ENCODE results near the gene CLSTN2.

Gene CLSTN2

DNA sequence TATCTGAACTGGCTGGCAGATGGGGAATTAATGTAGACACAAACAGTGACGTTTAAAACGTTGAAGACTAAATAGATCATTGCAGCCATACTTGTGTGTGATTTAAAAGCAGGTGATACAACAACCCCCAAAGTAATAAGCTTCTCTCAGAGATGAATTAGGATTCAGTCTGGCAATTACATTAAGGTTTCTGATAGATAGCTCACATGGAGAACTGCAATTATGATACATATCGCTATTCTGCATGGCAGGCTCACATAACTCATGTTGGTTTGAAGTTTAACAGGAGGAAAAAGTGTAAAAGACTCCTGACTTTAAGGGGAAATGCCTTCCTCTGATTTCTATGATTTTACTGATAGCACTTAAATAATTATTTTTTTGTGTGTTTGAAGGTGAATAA, 196.9 kb downstream of the CLSTN2 start:
- H3K9ac ChIP-seq (ENCODE audit: low read length), result no peak overlapping the region
- H3K27me3 ChIP-seq (ENCODE audit: control insufficient read depth, insufficient read depth, low read length), result no peaks in the 10 kb centered on the region
- H3K4me1 ChIP-seq (ENCODE audit: control insufficient read depth, insufficient read depth, low read length), result no peaks in the 10 kb centered on the region
- no peak overlapping the region for H3K4me3 ChIP-seq (ENCODE audit: low read length)
- no peaks in the 10 kb centered on the region for H3K36me3 ChIP-seq (ENCODE audit: control insufficient read depth, insufficient read depth, low read length)
- no peak overlapping the region for H3K27ac ChIP-seq (ENCODE audit: low read depth, low read length)

DNA sequence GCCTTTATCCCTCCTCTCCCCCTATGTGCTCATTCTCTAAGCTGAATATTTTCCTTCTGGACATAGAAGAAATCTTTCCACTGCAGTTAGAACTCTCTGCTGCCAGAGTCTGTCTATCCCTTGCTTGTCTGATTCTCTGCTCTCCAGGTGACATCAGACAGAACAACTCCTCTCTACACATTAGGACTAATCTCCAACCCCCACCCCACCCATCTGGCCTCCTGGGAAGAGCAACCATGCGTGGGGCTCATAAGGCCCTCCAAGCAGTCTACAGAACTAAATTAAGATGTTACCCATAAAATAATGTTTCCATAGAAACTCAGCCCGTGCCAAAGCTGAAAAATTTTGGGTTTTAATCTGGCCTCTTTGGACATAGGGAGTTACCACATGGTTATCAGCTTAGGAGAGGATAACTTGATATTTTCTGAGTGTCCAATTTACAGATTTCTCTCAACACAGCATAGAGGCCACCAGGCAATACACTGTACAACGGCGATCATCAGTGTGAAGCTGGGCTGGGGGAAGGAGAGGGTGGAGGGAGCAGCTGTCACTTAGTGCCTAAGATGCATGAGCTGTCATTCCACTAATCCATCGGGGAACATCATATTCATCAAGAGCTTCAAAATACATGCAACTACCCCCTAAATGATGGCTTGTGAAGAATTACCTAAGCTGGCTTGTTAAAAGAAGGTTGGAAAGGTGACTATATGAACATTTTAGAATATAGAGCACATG, 199.4 kb downstream of the CLSTN2 start:
- H3K9ac ChIP-seq (ENCODE audit: low read length), result no peak overlapping the region
- no peaks in the 10 kb centered on the region for H3K27me3 ChIP-seq (ENCODE audit: control insufficient read depth, insufficient read depth, low read length)
- H3K4me1 ChIP-seq (ENCODE audit: control insufficient read depth, insufficient read depth, low read length), result no peaks in the 10 kb centered on the region
- no peak overlapping the region for H3K4me3 ChIP-seq (ENCODE audit: low read length)
- H3K27ac ChIP-seq (ENCODE audit: low read depth, low read length), result no peak overlapping the region
- no peaks in the 10 kb centered on the region for H3K36me3 ChIP-seq (ENCODE audit: control insufficient read depth, insufficient read depth, low read length)

DNA sequence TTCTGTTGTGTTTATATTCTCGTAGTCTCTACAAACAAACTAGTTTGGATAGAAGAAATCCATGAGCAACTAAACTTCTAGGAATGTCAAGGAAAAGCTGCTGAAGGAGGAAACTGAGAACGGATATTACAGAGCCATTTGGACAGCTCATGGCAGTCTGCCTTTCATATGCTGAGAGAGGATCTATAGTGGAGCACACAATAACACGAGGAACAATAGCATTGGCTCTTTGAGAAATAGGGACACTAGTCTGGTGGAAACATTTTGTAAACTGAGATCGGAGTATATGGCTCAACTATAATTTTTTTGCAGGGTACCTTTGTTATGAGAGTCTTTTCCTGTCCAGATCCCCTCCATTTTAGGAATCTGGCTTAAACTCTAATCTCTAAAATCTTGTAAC, 200.5 kb downstream of the CLSTN2 start:
- H3K4me1 ChIP-seq (ENCODE audit: control insufficient read depth, insufficient read depth, low read length), result no peaks in the 10 kb centered on the region
- H3K27ac ChIP-seq (ENCODE audit: low read depth, low read length), result no peak overlapping the region
- no peaks in the 10 kb centered on the region for H3K36me3 ChIP-seq (ENCODE audit: control insufficient read depth, insufficient read depth, low read length)
- no peaks in the 10 kb centered on the region for H3K27me3 ChIP-seq (ENCODE audit: control insufficient read depth, insufficient read depth, low read length)
- no peak overlapping the region for H3K9ac ChIP-seq (ENCODE audit: low read length)
- no peak overlapping the region for H3K4me3 ChIP-seq (ENCODE audit: low read length)

DNA sequence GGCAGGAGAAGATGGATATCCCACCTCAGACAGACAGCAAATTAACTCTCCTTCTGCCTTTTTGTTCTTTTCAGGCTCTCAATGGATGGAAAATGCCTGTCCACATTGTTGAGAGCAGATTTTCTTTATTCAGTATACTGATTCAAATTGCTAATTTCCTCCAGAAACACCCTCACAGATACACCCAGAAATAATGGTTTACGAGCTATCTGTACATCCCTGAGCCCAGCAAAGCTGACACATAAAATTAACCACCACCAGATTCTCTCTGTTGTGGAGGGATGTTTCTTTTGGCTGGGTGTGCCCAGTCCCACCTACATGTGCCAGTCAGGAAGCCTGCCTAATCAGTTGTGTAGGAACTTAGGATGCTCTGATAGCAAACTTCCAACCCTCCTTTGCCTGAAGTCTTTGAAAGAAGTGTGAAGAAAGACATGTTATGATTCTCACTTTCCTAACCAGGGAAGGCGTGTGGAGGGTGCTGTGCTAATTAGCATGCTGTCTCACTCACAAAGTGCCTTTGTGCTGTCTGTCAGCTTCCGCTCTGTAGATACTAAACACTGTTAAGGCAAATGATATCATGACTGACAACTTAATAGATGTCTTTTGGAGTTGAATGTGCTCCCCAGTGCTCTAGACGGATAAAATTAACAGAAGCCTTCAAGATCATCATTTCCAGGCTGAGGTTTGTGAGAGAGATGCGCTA, 208.5 kb downstream of the CLSTN2 start:
- H3K27me3 ChIP-seq (ENCODE audit: control insufficient read depth, insufficient read depth, low read length), result no peaks in the 10 kb centered on the region
- H3K9ac ChIP-seq (ENCODE audit: low read length), result no peak overlapping the region
- H3K27ac ChIP-seq (ENCODE audit: low read depth, low read length), result no peak overlapping the region
- no peaks in the 10 kb centered on the region for H3K4me1 ChIP-seq (ENCODE audit: control insufficient read depth, insufficient read depth, low read length)
- no peaks in the 10 kb centered on the region for H3K36me3 ChIP-seq (ENCODE audit: control insufficient read depth, insufficient read depth, low read length)
- H3K4me3 ChIP-seq (ENCODE audit: low read length), result no peak overlapping the region

DNA sequence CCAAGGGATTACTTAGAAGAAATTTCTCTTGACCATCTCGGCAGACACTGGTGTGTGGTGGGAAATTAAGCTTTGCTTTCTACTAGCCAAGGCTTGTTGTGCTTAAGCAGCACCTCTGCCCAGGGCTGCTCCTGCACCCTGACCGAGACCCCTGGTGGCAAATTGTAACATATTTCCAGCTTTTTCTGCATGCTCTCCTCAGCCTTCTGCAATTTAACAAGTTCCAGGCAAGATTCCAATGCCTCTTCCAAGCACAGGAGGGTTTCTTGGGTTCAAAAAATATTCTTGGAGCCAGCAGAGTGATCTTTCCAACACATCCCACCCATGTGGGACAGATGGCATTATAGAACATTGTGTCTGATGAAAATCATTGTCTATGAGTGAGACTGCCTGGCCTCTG, 210.5 kb downstream of the CLSTN2 start:
- no peaks in the 10 kb centered on the region for H3K36me3 ChIP-seq (ENCODE audit: control insufficient read depth, insufficient read depth, low read length)
- no peaks in the 10 kb centered on the region for H3K4me1 ChIP-seq (ENCODE audit: control insufficient read depth, insufficient read depth, low read length)
- no peak overlapping the region for H3K27ac ChIP-seq (ENCODE audit: low read depth, low read length)
- H3K9ac ChIP-seq (ENCODE audit: low read length), result no peak overlapping the region
- H3K27me3 ChIP-seq (ENCODE audit: control insufficient read depth, insufficient read depth, low read length), result no peaks in the 10 kb centered on the region
- no peak overlapping the region for H3K4me3 ChIP-seq (ENCODE audit: low read length)

DNA sequence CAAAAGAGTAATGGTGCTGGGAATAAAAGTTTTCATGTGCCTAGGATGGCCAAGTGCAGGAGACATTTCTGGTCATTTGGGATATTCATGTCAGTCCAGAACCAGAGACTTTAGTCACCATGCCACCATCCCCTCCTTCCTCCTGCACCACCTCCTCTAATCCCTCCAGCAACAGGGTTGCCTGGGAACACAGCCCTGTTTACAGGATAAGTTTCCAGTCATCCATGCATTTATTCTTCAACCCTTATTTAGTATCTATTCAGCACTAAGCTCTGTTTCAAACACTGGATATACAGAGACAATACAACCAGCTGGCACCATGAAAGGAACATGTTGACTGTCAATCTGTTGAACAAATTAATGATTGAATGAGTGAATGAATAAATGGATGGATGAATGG, 211.7 kb downstream of the CLSTN2 start:
- H3K9ac ChIP-seq (ENCODE audit: low read length), result no peak overlapping the region

DNA sequence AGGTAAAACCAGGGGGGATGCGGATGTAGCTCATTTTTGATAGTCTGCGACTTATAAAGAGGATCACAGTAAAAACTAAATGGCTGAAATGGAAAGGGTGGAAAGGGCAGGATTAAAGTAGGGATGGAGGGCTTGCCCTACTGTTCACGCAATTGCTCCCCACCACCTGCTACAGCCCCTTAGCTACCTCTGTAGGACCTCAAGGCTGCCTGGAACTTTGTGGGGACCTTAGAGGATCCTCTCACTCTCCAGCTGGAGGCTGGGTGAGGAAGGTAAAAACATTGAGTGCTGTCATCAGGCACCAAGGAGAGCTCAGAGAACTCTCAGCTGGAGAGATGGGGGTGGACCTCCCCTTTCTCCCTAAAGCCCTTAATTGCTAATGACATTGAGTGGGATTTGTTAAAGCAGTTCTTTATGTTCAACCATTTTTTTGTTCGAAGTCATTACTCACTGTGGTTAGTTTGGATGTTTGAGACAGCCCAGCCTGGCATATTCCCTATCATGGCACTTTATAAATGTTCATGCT, 213.0 kb downstream of the CLSTN2 start:
- Histone ChIP-seq H3K27me3 (ENCODE audit: control insufficient read depth, insufficient read depth, low read length) (no peaks in the 10 kb centered on the region), H3K4me3 (ENCODE audit: low read length) (no peak overlapping the region), H3K9ac (ENCODE audit: low read length) (no peak overlapping the region), H3K4me1 (ENCODE audit: control insufficient read depth, insufficient read depth, low read length) (no peaks in the 10 kb centered on the region), H3K36me3 (ENCODE audit: control insufficient read depth, insufficient read depth, low read length) (no peaks in the 10 kb centered on the region), H3K27ac (ENCODE audit: low read depth, low read length) (no peak overlapping the region)

More for the DNA sequence above, 211.7 kb downstream of the CLSTN2 start:
- no peaks in the 10 kb centered on the region for H3K4me1 ChIP-seq (ENCODE audit: control insufficient read depth, insufficient read depth, low read length)
- no peaks in the 10 kb centered on the region for H3K27me3 ChIP-seq (ENCODE audit: control insufficient read depth, insufficient read depth, low read length)
- H3K27ac ChIP-seq (ENCODE audit: low read depth, low read length), result no peak overlapping the region
- no peak overlapping the region for H3K4me3 ChIP-seq (ENCODE audit: low read length)
- H3K36me3 ChIP-seq (ENCODE audit: control insufficient read depth, insufficient read depth, low read length), result no peaks in the 10 kb centered on the region

DNA sequence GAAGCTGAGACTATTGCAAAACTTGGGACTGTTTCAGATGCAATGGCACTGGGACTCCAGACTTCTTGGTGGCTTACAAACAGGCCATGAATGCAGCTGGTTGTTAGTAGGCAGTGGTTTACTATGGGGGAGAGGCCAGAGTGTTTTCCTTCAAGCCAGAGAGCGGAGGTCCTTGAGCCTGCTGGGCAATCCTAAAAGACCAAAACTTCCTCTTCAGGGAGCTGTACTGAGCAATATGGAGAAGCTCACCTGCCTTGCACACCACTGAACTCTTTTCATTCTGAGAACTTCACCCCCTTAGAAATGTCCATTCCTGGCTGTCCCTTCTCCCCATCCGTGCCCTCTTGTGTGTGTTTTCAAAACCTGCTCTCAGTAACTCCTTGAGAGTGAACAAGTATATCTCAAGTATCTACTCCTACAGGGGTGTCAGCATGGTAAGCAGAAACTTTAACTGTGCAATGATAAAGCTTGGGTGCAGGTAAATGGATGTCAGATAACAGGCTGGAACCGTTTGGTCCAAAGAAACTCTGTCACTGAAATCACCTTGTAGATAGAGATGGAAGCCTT, 213.9 kb downstream of the CLSTN2 start:
- H3K4me1 ChIP-seq (ENCODE audit: control insufficient read depth, insufficient read depth, low read length), result no peaks in the 10 kb centered on the region
- no peak overlapping the region for H3K9ac ChIP-seq (ENCODE audit: low read length)
- H3K27me3 ChIP-seq (ENCODE audit: control insufficient read depth, insufficient read depth, low read length), result no peaks in the 10 kb centered on the region

DNA sequence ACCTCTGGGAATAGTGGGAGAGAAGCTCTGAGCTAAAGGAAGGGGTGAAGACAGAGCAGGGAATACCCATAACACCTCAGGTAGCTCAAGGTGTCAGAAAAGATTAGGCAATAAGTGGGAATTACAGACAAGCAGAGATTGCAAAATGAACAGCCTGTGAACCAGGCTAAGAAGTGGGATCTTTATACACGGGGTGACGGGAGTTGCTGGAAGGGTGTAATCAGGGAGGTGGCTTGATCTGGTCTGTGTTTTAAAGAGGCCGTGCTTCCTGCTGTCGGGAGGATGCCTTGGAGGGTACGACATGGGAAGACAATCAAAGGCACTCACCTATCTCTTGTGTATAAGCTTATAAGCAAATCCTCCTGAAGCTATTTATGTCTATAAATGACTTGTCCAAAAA, 216.3 kb downstream of the CLSTN2 start:
- H3K27me3 ChIP-seq (ENCODE audit: control insufficient read depth, insufficient read depth, low read length), result no peaks in the 10 kb centered on the region
- H3K4me1 ChIP-seq (ENCODE audit: control insufficient read depth, insufficient read depth, low read length), result no peaks in the 10 kb centered on the region
- H3K27ac ChIP-seq (ENCODE audit: low read depth, low read length), result no peak overlapping the region
- no peaks in the 10 kb centered on the region for H3K36me3 ChIP-seq (ENCODE audit: control insufficient read depth, insufficient read depth, low read length)
- H3K9ac ChIP-seq (ENCODE audit: low read length), result no peak overlapping the region
- H3K4me3 ChIP-seq (ENCODE audit: low read length), result no peak overlapping the region

More for the DNA sequence above, 213.9 kb downstream of the CLSTN2 start:
- Histone ChIP-seq H3K27ac (ENCODE audit: low read depth, low read length) (no peak overlapping the region), H3K36me3 (ENCODE audit: control insufficient read depth, insufficient read depth, low read length) (no peaks in the 10 kb centered on the region), H3K4me3 (ENCODE audit: low read length) (no peak overlapping the region)

DNA sequence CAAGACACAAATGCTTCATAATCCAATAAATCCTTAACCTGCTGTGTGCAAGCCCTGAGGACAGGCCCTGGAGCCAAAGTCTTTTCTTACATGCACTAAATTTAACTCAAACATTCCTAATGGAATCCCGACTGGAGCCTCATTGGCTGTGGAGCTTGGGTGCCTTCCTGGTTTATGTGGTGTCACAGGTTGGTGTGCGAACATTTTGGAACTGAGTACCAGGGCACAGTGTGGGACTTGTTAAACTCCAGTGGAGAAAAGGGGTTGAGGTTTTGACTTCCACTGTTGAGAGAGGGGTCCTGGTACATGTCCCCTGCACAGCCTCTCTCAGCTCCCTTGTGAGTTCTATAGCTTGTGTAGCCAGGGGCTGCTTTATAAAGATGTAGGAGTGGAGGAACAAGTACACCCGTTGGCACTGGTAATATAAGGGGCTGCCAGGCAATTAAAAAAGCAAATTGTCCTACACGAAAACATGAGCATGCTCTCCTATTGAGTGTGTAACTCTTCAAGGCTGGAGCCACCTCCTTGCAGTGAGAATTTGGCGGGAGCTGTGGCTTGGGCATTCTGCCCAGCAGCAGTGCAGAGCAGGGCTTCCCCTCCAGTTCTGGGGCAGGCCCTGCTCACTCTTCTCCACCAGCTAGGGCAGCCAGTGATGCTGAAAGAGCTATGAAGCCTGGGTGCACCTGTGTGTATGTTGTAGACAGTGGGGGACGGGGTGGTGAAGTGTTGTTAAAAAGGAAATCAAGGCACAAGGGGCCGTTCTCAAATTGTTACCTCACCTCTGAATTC, 218.1 kb downstream of the CLSTN2 start:
- Histone ChIP-seq H3K27me3 (ENCODE audit: control insufficient read depth, insufficient read depth, low read length) (no peaks in the 10 kb centered on the region), H3K4me3 (ENCODE audit: low read length) (no peak overlapping the region), H3K4me1 (ENCODE audit: control insufficient read depth, insufficient read depth, low read length) (no peaks in the 10 kb centered on the region), H3K27ac (ENCODE audit: low read depth, low read length) (no peak overlapping the region), H3K36me3 (ENCODE audit: control insufficient read depth, insufficient read depth, low read length) (no peaks in the 10 kb centered on the region), H3K9ac (ENCODE audit: low read length) (no peak overlapping the region)

DNA sequence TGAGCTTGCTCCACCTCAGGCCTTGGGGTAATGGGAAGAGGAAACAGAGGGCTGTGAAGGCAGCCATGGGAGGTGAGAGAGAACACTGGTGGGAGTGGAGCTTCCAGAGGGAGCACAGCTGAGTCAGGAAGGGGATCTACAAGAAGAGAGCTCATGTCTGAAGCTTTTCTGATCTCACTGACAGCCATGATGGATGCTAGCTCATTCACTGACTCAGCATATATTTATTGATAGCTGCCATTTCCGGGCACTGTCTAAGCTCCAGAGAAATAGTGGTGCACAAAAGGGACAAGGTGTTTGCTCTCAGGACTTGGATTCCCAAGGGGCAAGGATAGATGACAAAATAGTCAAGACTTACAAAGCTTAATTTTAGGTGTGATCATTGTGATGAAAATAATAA, 218.8 kb downstream of the CLSTN2 start:
- Histone ChIP-seq H3K9ac (ENCODE audit: low read length) (no peak overlapping the region), H3K27me3 (ENCODE audit: control insufficient read depth, insufficient read depth, low read length) (no peaks in the 10 kb centered on the region), H3K4me3 (ENCODE audit: low read length) (no peak overlapping the region), H3K27ac (ENCODE audit: low read depth, low read length) (no peak overlapping the region), H3K36me3 (ENCODE audit: control insufficient read depth, insufficient read depth, low read length) (no peaks in the 10 kb centered on the region), H3K4me1 (ENCODE audit: control insufficient read depth, insufficient read depth, low read length) (no peaks in the 10 kb centered on the region)

DNA sequence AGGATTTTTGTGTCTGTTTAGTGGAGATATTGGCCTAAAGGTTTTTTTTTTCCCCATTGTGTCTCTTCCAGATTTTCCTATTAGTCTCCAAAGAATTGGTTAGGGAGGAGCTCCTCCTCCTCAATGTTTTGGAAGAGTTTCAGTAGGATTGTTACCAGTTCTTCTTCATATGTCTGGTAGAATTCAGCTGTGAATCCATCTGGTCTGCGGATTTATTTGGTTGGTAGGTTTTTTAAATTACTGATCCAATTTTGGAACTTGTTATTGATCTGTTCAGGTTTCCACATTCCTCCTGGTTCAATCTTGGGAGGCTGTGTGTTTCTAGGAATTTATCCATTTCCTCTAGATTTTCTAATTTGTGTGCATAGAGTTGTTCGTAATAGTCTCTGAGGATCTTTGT, 222.2 kb downstream of the CLSTN2 start:
- no peak overlapping the region for H3K9ac ChIP-seq (ENCODE audit: low read length)
- no peak overlapping the region for H3K4me3 ChIP-seq (ENCODE audit: low read length)
- H3K27ac ChIP-seq (ENCODE audit: low read depth, low read length), result no peak overlapping the region
- H3K36me3 ChIP-seq (ENCODE audit: control insufficient read depth, insufficient read depth, low read length), result no peaks in the 10 kb centered on the region
- no peaks in the 10 kb centered on the region for H3K4me1 ChIP-seq (ENCODE audit: control insufficient read depth, insufficient read depth, low read length)
- H3K27me3 ChIP-seq (ENCODE audit: control insufficient read depth, insufficient read depth, low read length), result no peaks in the 10 kb centered on the region

Data from rectal smooth muscle tissue (tissue), 1 donor.